Activated B cell treated with CpG ODN at 0.5 μM for 24 hours (primary cell): Measurements from ENCODE around the gene DGCR8. TPM values are rescaled to one million over a fixed set of nuclear protein-coding genes. Genes with fewer than 3 reads are reported as not detected.

ENCODE experiments used
- ATAC-seq: fragments of 200-7000 bp; cut with Tn5 transposase; one replicate; pipeline ENCODE4 v1.10.0; 2021; ENCODE audit warnings: low read depth, mild to moderate bottlenecking, moderate library complexity
- CTCF ChIA-PET: fragments of 350-600 bp; sonication (Branson Sonifier 250); formaldehyde crosslinking; loops from one replicate; lab custom pipeline; 2021; ENCODE audit warnings: antibody characterized with exemption; lab: Charles Lee
- POLR2A ChIA-PET: fragments of 350-600 bp; sonication (Branson Sonifier 250); formaldehyde crosslinking; loops from one replicate; lab custom pipeline; 2021; ENCODE audit warnings: antibody characterized with exemption; lab: Charles Lee
- DNase-seq: peaks from one replicate; pipeline ENCODE4 v3.0.0; 2022
- H3K27ac Mint-ChIP-seq: one replicate; pipeline ENCODE4 v1.8.0; 2020; ENCODE audit warnings: mixed read lengths
- H3K27me3 Mint-ChIP-seq: one replicate; pipeline ENCODE4 v1.8.0; 2021; ENCODE audit warnings: mixed read lengths
- H3K36me3 Mint-ChIP-seq: one replicate; pipeline ENCODE4 v1.8.0; 2021; ENCODE audit warnings: low read depth, mixed read lengths
- H3K4me1 Mint-ChIP-seq: one replicate; pipeline ENCODE4 v1.8.0; 2021; ENCODE audit warnings: mixed read lengths
- H3K4me3 Mint-ChIP-seq: one replicate; pipeline ENCODE4 v1.8.0; 2020; ENCODE audit warnings: mild to moderate bottlenecking, mixed read lengths
- H3K9me3 Mint-ChIP-seq: one replicate; pipeline ENCODE4 v1.8.0; 2020; ENCODE audit warnings: mixed read lengths
- CTCF ChIP-seq: fragments of 200-600 bp; IDR thresholded peaks from one replicate; pipeline ENCODE4 v1.8.0; 2022; ENCODE audit warnings: antibody characterized with exemption, mild to moderate bottlenecking
- intact Hi-C: fragments of 100-400 bp; cut with micrococcal nuclease; formaldehyde crosslinking; loops from one replicate; pipeline ENCODE4 v1.15.1; 2024
- total RNA-seq: library from RNA; stranded (reverse); gene quantifications from 2 replicates; pipeline ENCODE4 v1.2.3, GENCODE V29; 2022

Gene DGCR8
- total RNA-seq, 1 donor from 2014 or later: 35.5 TPM

- Mint-ChIP-seq H3K27me3 (no peaks in the 10 kb centered on the region), H3K27ac (no peak overlapping the region), H3K9me3 (no peaks in the 10 kb centered on the region), H3K4me3 (no peak overlapping the region), H3K36me3 (peaks cover 10% of the 10 kb centered on the region), H3K4me1 (peaks cover 18% of the 10 kb centered on the region)
- ChIA-PET POLR2A (no interaction called here), CTCF (no interaction called here)
- intact Hi-C loops: no loop called here
- TF ChIP-seq CTCF: no peak
- no peak for DNase-seq
- no peak for ATAC-seq
Observed at GRCh38 chr22:20140107-20140445, 60.0 kb downstream of the DGCR8 start.

DNA sequence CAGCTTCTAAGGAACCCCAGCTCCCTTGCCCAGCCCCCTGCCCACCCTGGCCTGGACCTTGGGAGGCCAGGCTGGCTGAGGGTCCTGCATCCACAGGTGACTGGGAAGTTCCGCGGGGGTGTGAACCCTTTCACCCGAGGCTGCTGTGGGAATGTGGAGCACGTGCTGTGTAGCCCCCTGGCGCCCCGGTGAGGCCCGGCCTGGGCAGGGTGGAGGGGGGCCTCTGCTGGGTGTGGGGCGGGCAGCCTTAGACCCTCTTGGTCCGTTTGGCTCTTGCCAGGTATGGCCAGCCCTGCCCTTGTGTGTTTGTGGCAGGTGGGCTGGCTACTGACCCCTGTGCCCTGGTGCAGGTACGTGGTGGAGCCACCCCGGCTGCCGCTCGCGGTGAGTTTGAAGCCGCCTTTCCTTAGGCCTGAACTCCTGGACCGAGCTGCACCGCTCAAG lies 60.5 kb downstream of the DGCR8 start:
- POLR2A ChIA-PET: no interaction called here
- Mint-ChIP-seq H3K36me3 (peaks cover 12% of the 10 kb centered on the region), H3K4me3 (no peak overlapping the region), H3K4me1 (peaks cover 14% of the 10 kb centered on the region), H3K9me3 (no peaks in the 10 kb centered on the region), H3K27ac (no peak overlapping the region), H3K27me3 (no peaks in the 10 kb centered on the region)
- ATAC-seq (no peak), DNase-seq (no peak)
- intact Hi-C loops: no loop called here
- CTCF ChIA-PET: no interaction called here
- no peak for TF ChIP-seq CTCF

GRCh38 chr22:20141186-20142077 lies 61.4 kb downstream of the DGCR8 start:
- H3K4me1 Mint-ChIP-seq: peaks cover 11% of the 10 kb centered on the region
- intact Hi-C loops: no loop called here
- DNase-seq: no peak
- no peak overlapping the region for H3K27ac Mint-ChIP-seq
- peaks cover 12% of the 10 kb centered on the region for H3K36me3 Mint-ChIP-seq
- CTCF ChIA-PET: no interaction called here
- H3K4me3 Mint-ChIP-seq: no peak overlapping the region
- no peak for ATAC-seq
- no peaks in the 10 kb centered on the region for H3K9me3 Mint-ChIP-seq
- POLR2A ChIA-PET: no interaction called here
- no peak for TF ChIP-seq CTCF
- H3K27me3 Mint-ChIP-seq: no peaks in the 10 kb centered on the region

DNA sequence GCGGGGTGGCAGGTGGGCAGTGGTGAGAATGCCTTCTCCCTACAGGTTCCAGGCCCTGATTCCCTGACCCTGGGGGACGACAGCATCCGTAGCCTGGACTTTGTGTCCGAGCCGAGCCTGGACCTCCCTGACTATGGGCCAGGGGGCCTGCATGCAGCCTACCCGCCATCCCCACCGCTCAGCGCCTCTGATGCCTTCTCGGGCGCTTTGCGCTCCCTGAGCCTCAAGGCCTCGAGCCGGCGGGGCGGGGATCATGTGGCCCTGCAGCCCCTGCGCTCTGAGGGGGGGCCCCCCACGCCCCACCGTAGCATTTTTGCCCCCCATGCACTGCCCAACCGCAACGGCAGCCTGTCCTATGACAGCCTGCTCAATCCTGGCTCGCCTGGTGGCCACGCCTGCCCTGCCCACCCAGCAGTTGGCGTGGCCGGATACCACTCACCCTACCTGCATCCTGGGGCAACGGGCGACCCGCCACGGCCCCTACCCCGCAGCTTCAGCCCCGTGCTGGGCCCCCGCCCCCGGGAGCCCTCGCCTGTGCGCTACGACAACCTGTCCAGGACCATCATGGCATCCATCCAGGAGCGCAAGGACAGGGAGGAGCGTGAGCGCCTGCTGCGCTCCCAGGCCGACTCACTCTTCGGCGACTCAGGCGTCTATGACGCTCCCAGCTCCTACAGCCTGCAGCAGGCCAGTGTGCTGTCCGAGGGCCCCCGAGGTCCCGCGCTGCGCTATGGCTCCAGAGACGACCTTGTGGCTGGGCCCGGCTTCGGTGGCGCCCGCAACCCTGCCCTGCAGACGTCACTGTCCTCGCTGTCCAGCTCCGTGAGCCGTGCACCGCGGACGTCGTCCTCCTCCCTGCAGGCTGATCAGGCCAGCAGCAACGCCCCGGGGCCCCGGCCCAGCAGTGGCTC lies 62.9 kb downstream of the DGCR8 start:
- Mint-ChIP-seq H3K4me1 (peaks cover 6% of the 10 kb centered on the region), H3K36me3 (peaks cover 12% of the 10 kb centered on the region), H3K9me3 (no peaks in the 10 kb centered on the region), H3K4me3 (no peak overlapping the region), H3K27ac (no peak overlapping the region), H3K27me3 (no peaks in the 10 kb centered on the region)
- intact Hi-C loops: no loop called here
- POLR2A ChIA-PET: no interaction called here
- TF ChIP-seq CTCF: no peak
- ATAC-seq: no peak
- CTCF ChIA-PET: no interaction called here
- no peak for DNase-seq
